Islet precursor cell (in vitro differentiated cells): ENCODE results near the gene FAM228B.
A peak's percentile ranks its signal among the peaks of the same experiment; 100 is the strongest.
"Not testable (repeated sequence)": the region's sequence is repeated elsewhere in the genome, so short reads cannot be mapped to it uniquely, and the experiment has no call there.

Experiments used
- DNase-seq: peaks from one replicate; pipeline ENCODE4 v3.0.0-alpha.2; 2018

The FAM228B gene

GRCh38 chr2:24162494-24162893 is 39.2 kb downstream of the FAM228B start:
- DNase-seq = no peak

- no peak for DNase-seq
Measured at GRCh38 chr2:24163186-24163585, 39.9 kb downstream of the FAM228B start.

GRCh38 chr2:24163601-24164000 is 40.3 kb downstream of the FAM228B start:
- no peak for DNase-seq

- DNase-seq = no peak
Measured at GRCh38 chr2:24164416-24164973, 41.2 kb downstream of the FAM228B start.

- peak; percentile 81 for DNase-seq
Measured at GRCh38 chr2:24169023-24169422, 45.8 kb downstream of the FAM228B start.

GRCh38 chr2:24174851-24175277 is 51.6 kb downstream of the FAM228B start, which contains the start of gene FAM228A:
FAM228A (plus strand) TSS chr2:24175053; CDS start chr2:24175481, 428 bp downstream.
- no peak for DNase-seq

GRCh38 chr2:24175631-24176187 is 52.4 kb downstream of the FAM228B start:
- no peak for DNase-seq

GRCh38 chr2:24176326-24176725 is 53.1 kb downstream of the FAM228B start:
- DNase-seq = no peak

GRCh38 chr2:24179683-24180082 is 56.4 kb downstream of the FAM228B start:
- no peak for DNase-seq

- DNase-seq = no peak
Measured at GRCh38 chr2:24181849-24182248, 58.6 kb downstream of the FAM228B start.

GRCh38 chr2:24182507-24182906 is 59.2 kb downstream of the FAM228B start:
- DNase-seq = no peak

- no peak for DNase-seq
Measured at GRCh38 chr2:24183366-24184069, 60.2 kb downstream of the FAM228B start.

- DNase-seq = no peak
Measured at GRCh38 chr2:24189551-24189950, 66.3 kb downstream of the FAM228B start.

GRCh38 chr2:24190503-24190902 is 67.2 kb downstream of the FAM228B start:
- no peak for DNase-seq

- DNase-seq = no peak
Measured at GRCh38 chr2:24191156-24191555, 67.9 kb downstream of the FAM228B start.

- DNase-seq = no peak
Measured at GRCh38 chr2:24191848-24192247, 68.6 kb downstream of the FAM228B start.

- not testable (repeated sequence) for DNase-seq
Measured at GRCh38 chr2:24197213-24197612, 73.9 kb downstream of the FAM228B start.

- DNase-seq = no peak
Measured at GRCh38 chr2:24199968-24200590, 76.8 kb downstream of the FAM228B start.

- DNase-seq = no peak
Measured at GRCh38 chr2:24200799-24201198, 77.5 kb downstream of the FAM228B start.

GRCh38 chr2:24203029-24203786 is 79.9 kb downstream of the FAM228B start:
- DNase-seq = peak; percentile 53

- no peak for DNase-seq
Measured at GRCh38 chr2:24203787-24204150, 80.5 kb downstream of the FAM228B start.

GRCh38 chr2:24204505-24204904 is 81.2 kb downstream of the FAM228B start:
- no peak for DNase-seq

GRCh38 chr2:24205131-24205530 is 81.9 kb downstream of the FAM228B start:
- no peak for DNase-seq
